A204.1 (cell line): Measurements from ENCODE around the gene SNURF.
"Not testable (repeated sequence)": the region's sequence is repeated elsewhere in the genome, so short reads cannot be mapped to it uniquely, and the experiment has no call there.

ENCODE experiments used
- FAIRE-seq: peaks from 2 replicates; lab custom pipeline; 2012; peaks lifted over from hg19 to GRCh38; lab: Jason Lieb, UNC

Gene SNURF

GRCh38 chr15:24971052-24971451 is 16.3 kb downstream of the SNURF start:
- FAIRE-seq: no peak

GRCh38 chr15:24971772-24972171 is 17.0 kb downstream of the SNURF start:
- FAIRE-seq: no peak

- not testable (repeated sequence) for FAIRE-seq
Observed at GRCh38 chr15:24972707-24973106, 17.9 kb downstream of the SNURF start.

- no peak for FAIRE-seq
Observed at GRCh38 chr15:24976932-24977331, 22.1 kb downstream of the SNURF start.

- FAIRE-seq: no peak
Observed at GRCh38 chr15:24977686-24978085, 22.9 kb downstream of the SNURF start.

GRCh38 chr15:24985224-24985623 is 30.4 kb downstream of the SNURF start:
- no peak for FAIRE-seq

GRCh38 chr15:24986653-24987052 is 31.9 kb downstream of the SNURF start:
- FAIRE-seq: no peak
